Fibroblast of villous mesenchyme (primary cell): Measurements from ENCODE around the gene AATK. TPM values are rescaled to one million over a fixed set of nuclear protein-coding genes. Genes with fewer than 3 reads are reported as not detected.

Experiments
- DNase-seq: peaks from one replicate; pipeline ENCODE4 v3.0.0-alpha.2; 2010; ENCODE audit warnings: low read depth
- H3K4me3 ChIP-seq: 2 replicates; pipeline ENCODE4 v1.5.1; 2011; ENCODE audit warnings: low read depth, mild to moderate bottlenecking, low read length
- CTCF ChIP-seq: IDR thresholded peaks from 2 replicates; pipeline ENCODE4 v1.5.1; 2012; ENCODE audit warnings: low read depth, mild to moderate bottlenecking, low read length; ENCODE audit not compliant: insufficient read depth
- total RNA-seq: library from RNA; depleted of rRNA; stranded (reverse); fragments of >200 nt; gene quantifications from 2 replicates; pipeline ENCODE4 v1.2.3, GENCODE V29; 2012

Gene AATK
- total RNA-seq, 1 donor = under 0.01 TPM

- no peak for TF ChIP-seq CTCF
- no peak overlapping the region for H3K4me3 ChIP-seq
- no peak for DNase-seq
Measured at GRCh38 chr17:81110488-81111040, 55.5 kb downstream of the AATK start.

DNA sequence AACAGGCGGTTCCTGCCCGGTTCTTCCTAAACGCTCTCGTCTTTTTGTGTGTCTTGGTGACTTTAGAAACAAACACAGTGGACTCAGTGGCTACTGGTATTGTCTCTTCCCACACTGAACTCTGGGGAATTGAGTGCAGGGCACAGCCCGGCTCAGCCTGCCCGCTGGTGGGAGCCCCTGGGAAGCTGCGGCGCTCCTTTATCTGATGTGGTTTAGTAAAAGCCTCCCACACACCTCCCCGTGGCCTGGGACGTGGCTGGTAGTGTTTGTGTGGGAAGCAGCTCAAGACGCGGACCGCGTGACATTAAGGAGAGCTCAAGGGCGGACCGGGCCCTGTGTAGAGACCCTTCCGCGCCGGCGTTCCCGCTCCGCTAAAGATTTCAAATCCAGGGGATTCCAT lies 56.1 kb downstream of the AATK start:
- DNase-seq = no peak
- no peak overlapping the region for H3K4me3 ChIP-seq

GRCh38 chr17:81108220-81108619 lies 57.8 kb downstream of the AATK start:
- DNase-seq = no peak
- H3K4me3 ChIP-seq = no peak overlapping the region
- no peak for TF ChIP-seq CTCF

More for the DNA sequence above, 56.1 kb downstream of the AATK start:
- TF ChIP-seq CTCF = no peak

- H3K4me3 ChIP-seq = no peak overlapping the region
- DNase-seq = no peak
- no peak for TF ChIP-seq CTCF
Measured at GRCh38 chr17:81106716-81107115, 59.3 kb downstream of the AATK start.

GRCh38 chr17:81103379-81103778 lies 62.6 kb downstream of the AATK start:
- TF ChIP-seq CTCF = no peak

GRCh38 chr17:81102869-81103268 lies 63.2 kb downstream of the AATK start:
- DNase-seq = no peak
- TF ChIP-seq CTCF = no peak
- H3K4me3 ChIP-seq = no peak overlapping the region

More at GRCh38 chr17:81103379-81103778, 62.6 kb downstream of the AATK start:
- no peak overlapping the region for H3K4me3 ChIP-seq
- DNase-seq = no peak

DNA sequence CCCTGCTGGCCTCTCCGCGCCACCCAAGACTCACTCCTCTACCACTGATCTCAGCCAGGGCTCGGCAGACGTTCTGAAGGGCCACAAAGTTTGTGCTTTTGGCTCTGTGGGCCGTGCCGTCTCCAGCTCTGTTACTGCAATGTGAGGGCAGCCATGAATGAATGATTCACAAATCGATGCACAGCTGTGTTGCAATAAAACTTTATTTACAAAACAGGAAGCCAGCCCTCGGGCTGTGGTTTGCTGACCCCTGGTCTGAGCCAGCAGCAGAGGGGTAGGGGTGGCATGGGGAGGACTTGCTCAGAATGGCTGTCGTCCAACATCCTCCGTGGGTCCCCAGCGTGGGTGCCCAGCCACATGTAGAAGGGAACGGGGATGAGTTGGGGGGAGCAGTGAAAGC lies 63.7 kb downstream of the AATK start:
- no peak for TF ChIP-seq CTCF
- H3K4me3 ChIP-seq = no peak overlapping the region
- no peak for DNase-seq
